ENCODE data around the gene AGXT2.

The AGXT2 gene

GRCh38 chr5:34970552-34970951, 77.2 kb downstream of the AGXT2 start:
- Histone ChIP-seq H3K9me3 (ENCODE audit: insufficient read depth, low read length, severe bottlenecking) (no peaks in the 10 kb centered on the region), H3K36me3 (ENCODE audit: insufficient read depth, low read length) (no peaks in the 10 kb centered on the region; the same call in 1 of the 2 replicates), H3K4me2 (ENCODE audit: insufficient read depth, low read length) (no peak overlapping the region), H3K4me3 (ENCODE audit: low read depth in 1 of 2, low read length in 2 of 2) (no peak overlapping the region), H3K79me2 (ENCODE audit: insufficient read depth, low read length) (no peaks in the 10 kb centered on the region), H4K20me1 (ENCODE audit: insufficient read depth, low read length) (no peaks in the 10 kb centered on the region), H3K27ac (ENCODE audit: low read length) (no peak overlapping the region), H2AFZ (ENCODE audit: low read depth, low read length) (no peak overlapping the region), H3K9ac (ENCODE audit: low read depth, low read length) (no peak overlapping the region), H3K27me3 (ENCODE audit: insufficient read depth, low read length, poor library complexity) (no peaks in the 10 kb centered on the region), H3K4me1 (ENCODE audit: insufficient read depth, low read length) (no peaks in the 10 kb centered on the region)
- ATAC-seq (ENCODE audit: insufficient read depth, low read depth), result no peak
- DNase-seq, result no peak
- TF ChIP-seq CTCF (IDR thresholded peaks at IDR 0.05; ENCODE audit: borderline replicate concordance, extremely low read depth, low read length, poor library complexity, severe bottlenecking) (no peak), EZH2 (IDR thresholded peaks at IDR 0.05; ENCODE audit: borderline replicate concordance, low read depth, low read length, severe bottlenecking) (no peak)

- Histone ChIP-seq H3K9ac (ENCODE audit: low read depth, low read length) (no peak overlapping the region), H4K20me1 (ENCODE audit: insufficient read depth, low read length) (no peaks in the 10 kb centered on the region), H3K27ac (ENCODE audit: low read length) (no peak overlapping the region), H2AFZ (ENCODE audit: low read depth, low read length) (no peak overlapping the region), H3K36me3 (ENCODE audit: insufficient read depth, low read length) (no peaks in the 10 kb centered on the region; the same call in 1 of the 2 replicates), H3K27me3 (ENCODE audit: insufficient read depth, low read length, poor library complexity) (no peaks in the 10 kb centered on the region), H3K9me3 (ENCODE audit: insufficient read depth, low read length, severe bottlenecking) (no peaks in the 10 kb centered on the region), H3K79me2 (ENCODE audit: insufficient read depth, low read length) (no peaks in the 10 kb centered on the region), H3K4me1 (ENCODE audit: insufficient read depth, low read length) (no peaks in the 10 kb centered on the region), H3K4me2 (ENCODE audit: insufficient read depth, low read length) (no peak overlapping the region), H3K4me3 (ENCODE audit: low read depth in 1 of 2, low read length in 2 of 2) (no peak overlapping the region)
- no peak for DNase-seq
- ATAC-seq (ENCODE audit: insufficient read depth, low read depth), result no peak
- no peak for TF ChIP-seq EZH2 (IDR thresholded peaks at IDR 0.05; ENCODE audit: borderline replicate concordance, low read depth, low read length, severe bottlenecking)
- no peak for TF ChIP-seq CTCF (IDR thresholded peaks at IDR 0.05; ENCODE audit: borderline replicate concordance, extremely low read depth, low read length, poor library complexity, severe bottlenecking)
These were observed 79.5 kb downstream of the AGXT2 start for GRCh38 chr5:34968258-34968657.

- Histone ChIP-seq H3K9ac (ENCODE audit: low read depth, low read length) (no peak overlapping the region), H3K27me3 (ENCODE audit: insufficient read depth, low read length, poor library complexity) (no peaks in the 10 kb centered on the region), H2AFZ (ENCODE audit: low read depth, low read length) (no peak overlapping the region), H4K20me1 (ENCODE audit: insufficient read depth, low read length) (no peaks in the 10 kb centered on the region), H3K4me1 (ENCODE audit: insufficient read depth, low read length) (no peaks in the 10 kb centered on the region), H3K4me2 (ENCODE audit: insufficient read depth, low read length) (no peak overlapping the region), H3K4me3 (ENCODE audit: low read depth in 1 of 2, low read length in 2 of 2) (no peak overlapping the region), H3K9me3 (ENCODE audit: insufficient read depth, low read length, severe bottlenecking) (no peaks in the 10 kb centered on the region), H3K27ac (ENCODE audit: low read length) (no peak overlapping the region), H3K79me2 (ENCODE audit: insufficient read depth, low read length) (no peaks in the 10 kb centered on the region), H3K36me3 (ENCODE audit: insufficient read depth, low read length) (no peaks in the 10 kb centered on the region; the same call in 1 of the 2 replicates)
- DNase-seq (no peak), ATAC-seq (ENCODE audit: insufficient read depth, low read depth) (no peak)
- no peak for TF ChIP-seq EZH2 (IDR thresholded peaks at IDR 0.05; ENCODE audit: borderline replicate concordance, low read depth, low read length, severe bottlenecking)
- TF ChIP-seq CTCF (IDR thresholded peaks at IDR 0.05; ENCODE audit: borderline replicate concordance, extremely low read depth, low read length, poor library complexity, severe bottlenecking), result no peak
These were observed 80.2 kb downstream of the AGXT2 start for GRCh38 chr5:34967540-34967939.

GRCh38 chr5:34959323-34959722, 88.4 kb downstream of the AGXT2 start:
- Histone ChIP-seq H3K36me3 (ENCODE audit: insufficient read depth, low read length) (peaks cover 12% of the 10 kb centered on the region), H3K27me3 (ENCODE audit: insufficient read depth, low read length, poor library complexity) (no peaks in the 10 kb centered on the region), H4K20me1 (ENCODE audit: insufficient read depth, low read length) (no peaks in the 10 kb centered on the region), H3K4me3 (ENCODE audit: low read depth in 1 of 2, low read length in 2 of 2) (no peak overlapping the region), H3K79me2 (ENCODE audit: insufficient read depth, low read length) (no peaks in the 10 kb centered on the region), H2AFZ (ENCODE audit: low read depth, low read length) (no peak overlapping the region), H3K27ac (ENCODE audit: low read length) (no peak overlapping the region), H3K9ac (ENCODE audit: low read depth, low read length) (no peak overlapping the region), H3K4me2 (ENCODE audit: insufficient read depth, low read length) (no peak overlapping the region), H3K4me1 (ENCODE audit: insufficient read depth, low read length) (no peaks in the 10 kb centered on the region), H3K9me3 (ENCODE audit: insufficient read depth, low read length, severe bottlenecking) (no peaks in the 10 kb centered on the region)
- peak; percentile 64; the same call in 2 of the 3 replicates for ATAC-seq (ENCODE audit: insufficient read depth, low read depth)
- no peak for TF ChIP-seq CTCF (IDR thresholded peaks at IDR 0.05; ENCODE audit: borderline replicate concordance, extremely low read depth, low read length, poor library complexity, severe bottlenecking)
- TF ChIP-seq EZH2 (IDR thresholded peaks at IDR 0.05; ENCODE audit: borderline replicate concordance, low read depth, low read length, severe bottlenecking), result no peak
- DNase-seq, result no peak

Measured in DND-41 (cell line).